ENCODE measurements around the gene FFAR3. TPM values are rescaled to one million over a fixed set of nuclear protein-coding genes. Genes with fewer than 3 reads are reported as not detected.
A peak's percentile ranks its signal among the peaks of the same experiment; 100 is the strongest.

Gene FFAR3
- total RNA-seq, 1 donor from 2014 or later = 0.16 TPM

DNA sequence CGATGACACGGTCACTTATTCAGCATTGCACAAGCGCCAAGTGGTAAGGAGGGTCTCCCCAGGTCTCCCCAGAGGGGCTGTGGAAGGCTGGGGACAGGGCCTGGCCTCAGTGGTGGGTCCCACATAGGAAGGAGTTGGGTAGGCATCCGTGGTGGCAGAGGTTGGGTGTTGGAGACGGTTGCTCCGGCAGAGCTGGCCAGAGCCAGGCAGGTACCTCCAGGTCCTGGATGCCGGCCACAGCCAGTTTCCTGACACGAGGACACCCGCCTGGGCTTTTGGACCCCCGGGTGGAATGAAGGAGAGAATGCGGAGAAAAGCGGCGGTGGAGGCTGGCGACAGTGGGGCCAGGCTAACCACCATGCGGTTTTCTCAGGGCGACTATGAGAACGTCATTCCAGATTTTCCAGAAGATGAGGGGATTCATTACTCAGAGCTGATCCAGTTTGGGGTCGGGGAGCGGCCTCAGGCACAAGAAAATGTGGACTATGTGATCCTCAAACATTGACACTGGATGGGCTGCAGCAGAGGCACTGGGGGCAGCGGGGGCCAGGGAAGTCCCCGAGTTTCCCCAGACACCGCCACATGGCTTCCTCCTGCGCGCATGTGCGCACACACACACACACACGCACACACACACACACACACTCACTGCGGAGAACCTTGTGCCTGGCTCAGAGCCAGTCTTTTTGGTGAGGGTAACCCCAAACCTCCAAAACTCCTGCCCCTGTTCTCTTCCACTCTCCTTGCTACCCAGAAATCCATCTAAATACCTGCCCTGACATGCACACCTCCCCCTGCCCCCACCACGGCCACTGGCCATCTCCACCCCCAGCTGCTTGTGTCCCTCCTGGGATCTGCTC, 11.8 kb upstream of the FFAR3 start:
- H3K27ac Mint-ChIP-seq = peak overlapping the region; percentile 98
- TF ChIP-seq, protein P1, sequence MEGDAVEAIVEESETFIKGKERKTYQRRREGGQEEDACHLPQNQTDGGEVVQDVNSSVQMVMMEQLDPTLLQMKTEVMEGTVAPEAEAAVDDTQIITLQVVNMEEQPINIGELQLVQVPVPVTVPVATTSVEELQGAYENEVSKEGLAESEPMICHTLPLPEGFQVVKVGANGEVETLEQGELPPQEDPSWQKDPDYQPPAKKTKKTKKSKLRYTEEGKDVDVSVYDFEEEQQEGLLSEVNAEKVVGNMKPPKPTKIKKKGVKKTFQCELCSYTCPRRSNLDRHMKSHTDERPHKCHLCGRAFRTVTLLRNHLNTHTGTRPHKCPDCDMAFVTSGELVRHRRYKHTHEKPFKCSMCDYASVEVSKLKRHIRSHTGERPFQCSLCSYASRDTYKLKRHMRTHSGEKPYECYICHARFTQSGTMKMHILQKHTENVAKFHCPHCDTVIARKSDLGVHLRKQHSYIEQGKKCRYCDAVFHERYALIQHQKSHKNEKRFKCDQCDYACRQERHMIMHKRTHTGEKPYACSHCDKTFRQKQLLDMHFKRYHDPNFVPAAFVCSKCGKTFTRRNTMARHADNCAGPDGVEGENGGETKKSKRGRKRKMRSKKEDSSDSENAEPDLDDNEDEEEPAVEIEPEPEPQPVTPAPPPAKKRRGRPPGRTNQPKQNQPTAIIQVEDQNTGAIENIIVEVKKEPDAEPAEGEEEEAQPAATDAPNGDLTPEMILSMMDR (IDR thresholded peaks at IDR 0.05) = no peak
- peak overlapping the region; percentile 74 for H3K4me3 Mint-ChIP-seq
- peaks cover 92% of the 10 kb centered on the region for H3K4me1 Mint-ChIP-seq
- peak; percentile 79 for DNase-seq
- CTCF ChIA-PET = interaction anchor here (0.8 to 4.8 kb wide), 7 partner anchors 11 to 122 kb away, joined by 3 to 37 read pairs (median 5); partner anchors contain the start of gene HAMP
- H3K27me3 Mint-ChIP-seq = peaks cover 2% of the 10 kb centered on the region
- intact Hi-C loops (cut with micrococcal nuclease) = loop anchor here (1.0 to 10.0 kb wide), 9 partner anchors 9 to 366 kb away; no protein-coding TSS in a partner anchor
- peak; percentile 53 for ATAC-seq (ENCODE audit: low read depth)
- POLR2A ChIA-PET = interaction anchor here (0.9 to 11.2 kb wide), 22 partner anchors 11 to 297 kb away, joined by 3 to 645 read pairs (median 6); partner anchors contain the start of genes CD22, FXYD7, HAMP and USF2
- H3K36me3 Mint-ChIP-seq (ENCODE audit: low read depth) = peaks cover 64% of the 10 kb centered on the region
- no peaks in the 10 kb centered on the region for H3K9me3 Mint-ChIP-seq

- peaks cover 84% of the 10 kb centered on the region for H3K4me1 Mint-ChIP-seq
- CTCF ChIA-PET = interaction anchor here (0.9 to 4.8 kb wide), 9 partner anchors 10 to 148 kb away, joined by 3 to 37 read pairs (median 5); partner anchors contain the start of genes CD22 and HAMP
- DNase-seq (peak; percentile 64), ATAC-seq (ENCODE audit: low read depth) (peak; percentile 66)
- TF ChIP-seq, protein P1 (IDR thresholded peaks at IDR 0.05) = no peak
- POLR2A ChIA-PET = interaction anchor here (0.6 to 11.2 kb wide), 44 partner anchors 10 to 401 kb away, joined by 3 to 645 read pairs (median 4); partner anchors contain the start of genes CD22, FXYD7, HAMP and LIN37
- peaks cover 2% of the 10 kb centered on the region for H3K27me3 Mint-ChIP-seq
- no peaks in the 10 kb centered on the region for H3K9me3 Mint-ChIP-seq
- H3K27ac Mint-ChIP-seq = peak within 1 kb of the TSS; percentile 98
- intact Hi-C loops (cut with micrococcal nuclease) = loop anchor here (1.0 to 10.0 kb wide), 9 partner anchors 10 to 365 kb away; no protein-coding TSS in a partner anchor
- peak within 1 kb of the TSS; percentile 74 for H3K4me3 Mint-ChIP-seq
- H3K36me3 Mint-ChIP-seq (ENCODE audit: low read depth) = peaks cover 55% of the 10 kb centered on the region
Measured at GRCh38 chr19:35347171-35347929, 10.9 kb upstream of the FFAR3 start, which contains the start of gene FFAR1. FFAR1 (plus strand) TSS chr19:35347902; CDS start chr19:35351552, 3,650 bp downstream.

DNA sequence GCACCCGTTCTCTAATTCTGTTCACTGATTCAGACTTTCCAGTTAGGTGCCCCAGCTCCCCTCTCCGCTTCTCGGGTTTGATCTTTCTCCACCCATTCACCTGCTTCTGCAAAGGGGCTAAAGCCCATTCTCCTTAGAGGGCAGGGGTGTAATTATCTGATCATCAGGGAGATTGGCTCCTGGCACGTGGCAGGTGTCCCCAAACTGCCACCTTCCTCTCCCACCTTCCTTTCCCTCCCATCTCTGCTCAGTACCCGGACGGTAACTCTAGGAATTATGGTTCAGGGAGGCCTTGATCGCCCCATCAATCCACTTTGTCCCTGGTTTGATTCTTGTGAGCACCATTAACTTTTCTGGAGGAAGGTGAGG, 10.3 kb upstream of the FFAR3 start:
- ChIA-PET CTCF (interaction anchor here (0.9 to 4.8 kb wide), 8 partner anchors 11 to 147 kb away, joined by 3 to 37 read pairs (median 6); partner anchors contain the start of gene CD22), POLR2A (interaction anchor here (0.6 to 11.2 kb wide), 40 partner anchors 9 to 400 kb away, joined by 3 to 645 read pairs (median 4); partner anchors contain the start of genes CD22, HAMP, LIN37 and USF2)
- H3K4me3 Mint-ChIP-seq = peak overlapping the region; percentile 74
- intact Hi-C loops (cut with micrococcal nuclease) = loop anchor here (1.0 to 10.0 kb wide), 9 partner anchors 11 to 364 kb away; no protein-coding TSS in a partner anchor
- H3K27ac Mint-ChIP-seq = peak overlapping the region; percentile 98
- peaks cover 2% of the 10 kb centered on the region for H3K27me3 Mint-ChIP-seq
- DNase-seq = peak; percentile 47
- H3K36me3 Mint-ChIP-seq (ENCODE audit: low read depth) = peaks cover 49% of the 10 kb centered on the region
- TF ChIP-seq, protein P1 (IDR thresholded peaks at IDR 0.05) = no peak
- H3K4me1 Mint-ChIP-seq = peaks cover 84% of the 10 kb centered on the region
- no peak for ATAC-seq (ENCODE audit: low read depth)
- no peaks in the 10 kb centered on the region for H3K9me3 Mint-ChIP-seq

- peaks cover 76% of the 10 kb centered on the region for H3K4me1 Mint-ChIP-seq
- intact Hi-C loops (cut with micrococcal nuclease) = loop anchor here (5.0 to 10.0 kb wide), 2 partner anchors 284 to 363 kb away; no protein-coding TSS in a partner anchor
- peak overlapping the region; percentile 98 for H3K27ac Mint-ChIP-seq
- peak overlapping the region; percentile 57 for H3K4me3 Mint-ChIP-seq
- POLR2A ChIA-PET = interaction anchor here (0.6 to 11.2 kb wide), 21 partner anchors 8 to 282 kb away, joined by 3 to 645 read pairs (median 7); partner anchors contain the start of genes CD22 and USF2
- H3K27me3 Mint-ChIP-seq = peaks cover 2% of the 10 kb centered on the region
- CTCF ChIA-PET = interaction anchor here (0.7 to 4.8 kb wide), 5 partner anchors 17 to 146 kb away, joined by 3 to 37 read pairs (median 12); no protein-coding TSS in a partner anchor
- H3K9me3 Mint-ChIP-seq = no peaks in the 10 kb centered on the region
- ATAC-seq (ENCODE audit: low read depth) = no peak
- no peak for DNase-seq
- TF ChIP-seq, protein P1 (IDR thresholded peaks at IDR 0.05) = no peak
- peaks cover 40% of the 10 kb centered on the region for H3K36me3 Mint-ChIP-seq (ENCODE audit: low read depth)
Measured at GRCh38 chr19:35348911-35349611, 9.2 kb upstream of the FFAR3 start.
